Neural progenitor cell (in vitro differentiated cells): Measurements from ENCODE around the gene FBL.
"Not testable (repeated sequence)": the region's sequence is repeated elsewhere in the genome, so short reads cannot be mapped to it uniquely, and the experiment has no call there.

Experiments
- EZH2phosphoT487 ChIP-seq: fragments of 200-600 bp; sonication (generic); IDR thresholded peaks from 2 replicates; pipeline ENCODE4 v1.6.1; 2017; ENCODE audit warnings: antibody characterized with exemption
- TF ChIP-seq, protein P1 (sequence below): fragments of 200-600 bp; sonication (generic); IDR thresholded peaks from 2 replicates; pipeline ENCODE4 v1.5.1; 2017; ENCODE audit warnings: antibody characterized with exemption, mild to moderate bottlenecking

DNA sequence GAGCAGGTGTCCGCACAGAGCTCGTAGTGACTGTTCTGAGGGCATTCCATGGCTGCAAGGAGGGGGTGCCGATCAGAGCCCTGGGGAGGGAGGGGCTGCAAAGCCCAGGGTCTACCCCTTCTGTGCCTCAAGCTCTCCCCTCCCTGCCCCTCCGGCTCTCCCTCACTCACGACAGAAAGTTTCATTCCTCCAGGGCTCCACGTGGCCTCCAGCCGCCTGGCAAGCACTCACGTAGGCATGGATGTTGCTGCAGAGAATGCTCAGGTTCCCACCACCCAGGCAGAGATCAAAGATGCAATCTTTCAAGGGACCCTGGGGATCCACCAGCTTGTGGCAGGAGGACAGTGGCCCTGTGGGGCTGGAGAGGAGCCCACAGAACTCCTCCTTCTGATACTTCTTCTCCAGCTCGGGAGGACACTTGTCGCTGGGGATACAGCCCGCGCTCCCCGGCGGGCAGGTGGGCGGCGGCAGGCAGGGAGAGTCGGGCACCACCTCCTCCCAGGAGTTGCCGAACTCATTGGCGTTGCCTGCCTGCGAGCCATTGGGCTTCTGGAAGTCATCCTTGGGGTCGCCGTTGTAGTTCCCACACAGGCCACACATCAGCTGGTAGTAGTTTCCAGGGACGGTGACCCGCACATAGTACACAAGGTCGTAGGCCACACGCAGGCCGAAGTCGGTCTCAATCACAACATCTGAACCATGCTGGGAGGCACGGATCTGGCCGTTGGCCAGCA lies 39.8 kb upstream of the FBL start:
- TF ChIP-seq, protein P1, sequence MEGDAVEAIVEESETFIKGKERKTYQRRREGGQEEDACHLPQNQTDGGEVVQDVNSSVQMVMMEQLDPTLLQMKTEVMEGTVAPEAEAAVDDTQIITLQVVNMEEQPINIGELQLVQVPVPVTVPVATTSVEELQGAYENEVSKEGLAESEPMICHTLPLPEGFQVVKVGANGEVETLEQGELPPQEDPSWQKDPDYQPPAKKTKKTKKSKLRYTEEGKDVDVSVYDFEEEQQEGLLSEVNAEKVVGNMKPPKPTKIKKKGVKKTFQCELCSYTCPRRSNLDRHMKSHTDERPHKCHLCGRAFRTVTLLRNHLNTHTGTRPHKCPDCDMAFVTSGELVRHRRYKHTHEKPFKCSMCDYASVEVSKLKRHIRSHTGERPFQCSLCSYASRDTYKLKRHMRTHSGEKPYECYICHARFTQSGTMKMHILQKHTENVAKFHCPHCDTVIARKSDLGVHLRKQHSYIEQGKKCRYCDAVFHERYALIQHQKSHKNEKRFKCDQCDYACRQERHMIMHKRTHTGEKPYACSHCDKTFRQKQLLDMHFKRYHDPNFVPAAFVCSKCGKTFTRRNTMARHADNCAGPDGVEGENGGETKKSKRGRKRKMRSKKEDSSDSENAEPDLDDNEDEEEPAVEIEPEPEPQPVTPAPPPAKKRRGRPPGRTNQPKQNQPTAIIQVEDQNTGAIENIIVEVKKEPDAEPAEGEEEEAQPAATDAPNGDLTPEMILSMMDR, result not testable (repeated sequence)
- not testable (repeated sequence) for TF ChIP-seq EZH2phosphoT487
